Hematopoietic multipotent progenitor cell treated with erythropoietin and hydrocortisone succinate and interleukin-3 and kit ligand, for 8 days (in vitro differentiated cells): ENCODE data around the gene LPAR1.
"Not testable (repeated sequence)": the region's sequence is repeated elsewhere in the genome, so short reads cannot be mapped to it uniquely, and the experiment has no call there.

Experiments
- DNase-seq: peaks from one replicate; pipeline ENCODE4 v3.0.0-alpha.2; 2015

The LPAR1 gene, protein sequence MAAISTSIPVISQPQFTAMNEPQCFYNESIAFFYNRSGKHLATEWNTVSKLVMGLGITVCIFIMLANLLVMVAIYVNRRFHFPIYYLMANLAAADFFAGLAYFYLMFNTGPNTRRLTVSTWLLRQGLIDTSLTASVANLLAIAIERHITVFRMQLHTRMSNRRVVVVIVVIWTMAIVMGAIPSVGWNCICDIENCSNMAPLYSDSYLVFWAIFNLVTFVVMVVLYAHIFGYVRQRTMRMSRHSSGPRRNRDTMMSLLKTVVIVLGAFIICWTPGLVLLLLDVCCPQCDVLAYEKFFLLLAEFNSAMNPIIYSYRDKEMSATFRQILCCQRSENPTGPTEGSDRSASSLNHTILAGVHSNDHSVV

DNA sequence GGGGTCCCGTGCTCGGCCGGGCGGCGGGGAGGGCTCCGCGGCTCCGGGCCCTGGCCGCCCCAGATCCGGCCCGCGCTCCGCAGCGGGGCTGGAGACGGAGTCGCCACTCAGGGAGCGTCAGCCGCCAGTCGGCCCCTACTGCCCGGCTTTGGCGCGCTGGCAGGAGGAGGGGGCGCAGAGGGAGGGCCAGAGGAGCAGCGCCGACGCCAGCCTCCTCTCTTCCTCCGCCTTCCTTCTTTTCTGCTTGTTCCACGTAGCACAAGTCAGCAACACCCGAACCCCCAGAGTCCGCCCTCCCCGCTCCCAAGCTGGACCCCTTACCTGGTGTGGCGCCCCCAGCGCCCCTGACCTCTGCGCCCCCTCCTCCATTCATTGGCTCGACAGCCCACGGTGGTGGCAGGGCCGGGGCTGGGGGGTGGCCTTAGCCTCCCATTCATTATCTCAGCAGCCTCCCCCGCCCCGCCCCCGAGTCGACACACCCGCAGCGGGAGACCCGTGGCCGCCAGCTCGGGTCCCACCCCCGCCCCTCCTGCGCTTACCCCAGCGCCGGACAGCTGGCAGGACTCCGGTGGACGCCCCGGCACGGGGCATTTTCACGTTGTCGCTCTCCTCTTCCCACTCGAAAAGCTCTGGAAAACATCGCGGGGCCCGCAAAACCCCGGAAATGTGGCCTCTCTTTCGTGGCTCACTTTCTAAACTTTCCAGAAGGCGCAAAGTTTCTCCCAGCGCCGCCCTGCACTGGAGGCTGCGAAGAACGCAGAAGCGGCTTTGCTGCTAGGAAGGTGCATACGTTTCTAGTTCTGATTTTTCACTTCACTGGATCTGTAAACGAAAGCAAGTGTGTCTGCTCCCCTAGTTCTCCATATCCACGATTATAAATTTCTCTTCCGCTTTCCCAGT, at the start of gene LPAR1:
LPAR1 (minus strand) TSS at position 140 of the 900 bp plus-strand sequence. CDS start 66,353 bp downstream, outside the sequence.
- no peak for DNase-seq

DNA sequence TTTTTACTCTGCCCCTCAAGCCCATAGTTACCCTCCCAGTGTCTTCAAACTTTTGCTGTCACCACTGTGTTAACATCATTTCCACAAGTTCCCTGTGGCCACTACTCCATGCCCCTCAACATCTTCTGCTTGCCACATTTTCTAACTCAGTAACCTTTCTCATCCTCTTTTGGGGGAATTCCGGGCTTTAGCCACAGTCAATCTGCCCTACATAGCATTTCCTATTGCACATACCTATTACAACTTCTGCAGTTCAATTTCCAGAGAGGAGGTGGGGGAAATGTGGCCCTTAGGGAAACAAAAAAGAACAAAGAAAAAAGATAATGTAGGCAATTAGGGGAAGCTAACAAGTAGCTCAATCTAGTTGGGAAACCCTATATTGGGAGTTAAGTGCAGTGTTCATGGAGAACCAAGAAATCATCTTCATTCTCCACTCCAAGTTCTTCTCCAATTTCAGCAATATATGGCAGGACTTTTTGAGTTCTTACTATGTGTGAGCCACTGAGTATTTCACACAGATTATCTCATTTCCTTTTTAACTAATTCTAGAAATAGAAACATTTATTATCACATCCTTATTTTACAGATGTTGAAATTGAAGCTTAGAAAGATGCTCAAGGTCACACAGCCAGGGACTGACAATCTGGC, 40.2 kb upstream of the LPAR1 start:
- DNase-seq, result no peak

DNA sequence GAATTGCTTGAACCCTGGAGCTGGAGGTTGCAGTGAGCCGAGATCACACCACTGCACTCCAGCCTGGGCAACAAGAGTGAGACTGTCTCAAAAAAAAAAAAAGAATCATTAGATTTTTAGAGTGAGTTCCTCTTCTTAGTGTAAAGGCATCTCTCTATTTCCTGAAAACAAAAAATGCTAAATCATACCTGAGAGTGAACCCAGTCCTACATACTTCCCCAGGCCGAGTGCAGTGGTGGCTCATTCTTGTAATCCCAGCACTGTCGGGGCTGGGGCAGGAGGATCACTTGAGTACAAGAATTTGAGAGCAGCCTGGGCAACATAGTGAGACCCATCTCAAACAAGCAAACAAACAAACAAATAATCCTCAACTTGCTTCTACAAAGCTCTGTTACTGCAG, 38.2 kb upstream of the LPAR1 start:
- DNase-seq, result no peak

DNA sequence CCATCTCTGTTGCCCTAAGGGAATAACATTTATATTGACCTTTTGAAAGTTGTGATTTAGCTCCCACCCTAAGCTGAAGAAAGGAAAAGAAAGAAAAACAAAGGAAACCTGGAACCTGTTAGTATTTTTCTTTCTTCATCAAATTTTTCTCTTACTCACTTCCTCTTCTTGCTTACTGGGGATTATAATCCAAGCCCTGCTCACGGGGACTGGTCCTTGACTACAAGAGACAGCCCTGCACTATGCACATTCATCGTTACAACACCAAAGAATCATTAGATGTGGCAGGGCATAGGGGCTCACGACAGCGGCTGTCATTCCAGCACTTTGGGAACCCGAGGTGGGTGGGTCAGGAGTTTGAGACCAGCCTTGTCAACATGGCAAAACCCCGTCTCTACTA, 37.8 kb upstream of the LPAR1 start:
- DNase-seq, result no peak

DNA sequence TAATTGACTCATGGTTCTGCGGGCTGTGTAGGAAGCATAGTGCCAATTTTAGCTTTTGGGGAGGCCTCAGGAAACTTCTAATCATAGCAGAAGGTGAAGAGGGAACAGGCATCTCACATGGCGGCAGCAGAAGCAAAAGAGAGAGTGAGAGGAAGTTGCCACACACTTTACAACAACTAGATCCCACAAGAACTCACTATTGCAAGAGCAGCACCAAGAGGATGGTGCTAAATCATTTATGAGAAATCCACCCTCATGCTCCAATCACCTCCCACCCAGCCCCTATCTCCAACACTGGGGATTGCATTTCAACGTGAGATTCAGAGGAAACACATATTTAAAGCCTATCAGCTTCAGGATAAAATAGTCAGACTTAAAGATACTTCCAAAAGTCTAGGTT, 36.1 kb upstream of the LPAR1 start:
- DNase-seq, result no peak

DNA sequence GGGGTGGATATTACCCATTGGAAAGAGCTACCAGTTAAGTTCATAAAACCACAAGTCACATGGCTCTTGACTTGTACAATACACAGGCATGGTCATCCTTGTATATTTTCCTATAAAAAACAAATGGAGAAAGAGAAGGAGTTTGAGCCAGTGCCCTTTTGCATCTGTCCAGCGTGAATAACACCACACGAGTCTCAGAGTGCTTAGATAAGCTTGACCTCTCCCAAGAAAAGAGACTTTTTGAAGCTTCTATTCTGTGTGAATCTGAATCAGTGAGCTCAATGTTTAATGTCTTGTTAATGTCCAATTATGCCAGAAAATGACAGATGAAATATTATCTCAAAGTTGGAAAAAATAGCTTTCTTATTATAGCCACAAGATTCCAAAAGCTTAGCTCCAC, 30.9 kb upstream of the LPAR1 start:
- no peak for DNase-seq

DNA sequence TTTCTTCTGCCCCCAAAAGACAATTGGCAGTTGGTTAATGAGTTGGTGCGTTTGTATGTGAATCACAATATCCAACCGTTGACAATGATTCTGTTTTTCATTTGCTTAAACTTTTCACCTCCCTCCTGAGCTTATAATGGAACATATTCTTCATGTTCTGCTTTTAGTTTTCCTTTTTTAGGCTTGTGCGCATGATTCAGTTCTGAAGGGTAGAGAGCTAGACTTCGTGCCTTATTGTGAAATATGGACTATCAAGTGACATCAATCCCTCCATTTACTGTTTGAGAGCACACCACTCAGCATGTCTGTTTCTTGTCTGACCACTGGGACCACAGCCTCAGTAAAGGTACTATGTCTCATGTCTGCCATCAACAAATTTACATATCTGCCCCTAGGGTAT, 30.5 kb upstream of the LPAR1 start:
- no peak for DNase-seq

DNA sequence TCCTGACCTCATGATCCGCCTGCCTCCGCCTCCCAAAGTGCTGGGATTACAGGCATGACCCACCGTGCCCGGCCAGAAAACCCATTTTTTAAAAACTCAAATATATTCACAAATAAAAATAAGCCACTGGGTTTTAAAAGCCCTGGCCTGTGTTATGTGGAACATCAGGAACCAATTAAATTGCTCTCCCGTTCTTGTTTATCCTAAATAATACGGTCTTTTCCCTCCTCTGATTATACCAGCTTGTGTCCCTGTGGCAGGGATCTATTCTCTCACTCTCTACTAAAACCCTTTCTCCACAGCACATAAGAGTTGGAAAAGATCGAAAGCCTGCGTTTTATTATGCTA, 30.1 kb upstream of the LPAR1 start:
- no peak for DNase-seq

DNA sequence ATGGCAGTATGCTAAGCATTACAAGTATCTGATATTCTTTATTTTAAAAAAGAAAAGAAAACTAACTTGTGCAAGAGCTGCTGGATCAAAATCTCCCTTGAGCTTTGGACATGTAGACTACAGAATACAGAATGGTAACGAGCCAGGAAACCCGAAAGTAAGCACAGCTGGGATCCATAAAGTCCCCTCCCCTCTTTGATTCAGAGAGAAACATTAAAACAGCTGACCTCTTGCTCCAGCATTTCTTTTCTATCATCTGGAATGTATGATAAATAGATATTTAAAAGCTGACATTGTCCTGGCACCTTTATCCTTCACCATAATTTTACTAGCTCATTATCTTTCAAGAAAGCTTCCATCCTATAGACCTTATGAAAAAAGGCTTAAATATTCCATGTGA, 28.2 kb upstream of the LPAR1 start:
- no peak for DNase-seq

DNA sequence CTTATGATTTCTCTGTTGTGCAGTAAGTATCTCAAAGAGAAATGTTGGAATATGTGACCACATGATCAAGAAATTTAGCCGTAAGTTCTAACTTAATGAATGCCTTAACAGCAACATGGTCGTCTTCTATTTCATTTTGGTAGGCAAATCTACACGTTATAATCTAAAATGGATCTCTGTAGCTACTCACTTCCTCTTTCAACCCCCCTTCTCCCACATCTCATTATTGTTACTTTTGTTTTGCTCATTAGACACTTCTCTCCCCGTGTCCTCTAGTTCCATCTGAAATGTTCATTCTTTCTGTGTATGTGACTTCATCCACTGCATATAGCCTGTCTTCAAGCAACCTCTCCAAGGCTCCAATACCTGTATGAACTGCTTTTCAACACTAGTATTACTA, 27.1 kb upstream of the LPAR1 start:
- no peak for DNase-seq

DNA sequence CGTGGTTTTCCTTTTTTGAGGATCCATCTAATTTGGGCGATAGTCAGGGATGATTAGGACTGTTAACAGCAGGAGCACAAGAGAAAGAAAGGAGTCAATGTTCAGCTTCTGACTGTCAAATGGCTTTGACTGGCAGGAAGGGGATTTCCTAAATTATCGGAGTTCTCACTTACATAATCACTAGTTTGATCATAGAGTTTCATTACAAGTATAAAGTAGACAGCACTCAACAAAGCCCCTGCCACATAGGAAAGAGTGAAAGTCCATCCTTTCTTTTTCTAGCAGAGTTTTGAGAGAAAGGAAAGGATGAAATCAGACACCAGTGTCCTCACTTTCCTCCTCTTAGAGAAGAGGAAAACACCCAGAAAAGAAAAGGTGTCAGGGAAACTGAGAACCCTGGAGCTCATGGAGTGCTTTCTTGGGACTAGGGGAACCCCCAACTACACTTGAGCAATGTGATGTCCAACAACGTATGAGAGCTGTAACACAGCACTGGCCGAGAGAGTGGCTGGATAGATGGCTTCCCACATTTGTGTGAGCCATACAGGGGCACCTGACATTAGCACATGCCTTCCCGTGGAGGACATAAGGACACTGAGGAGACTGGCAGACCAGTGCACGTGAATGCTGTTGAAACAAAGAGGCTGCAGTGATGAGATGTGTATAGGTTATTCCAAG, 26.0 kb upstream of the LPAR1 start:
- no peak for DNase-seq

DNA sequence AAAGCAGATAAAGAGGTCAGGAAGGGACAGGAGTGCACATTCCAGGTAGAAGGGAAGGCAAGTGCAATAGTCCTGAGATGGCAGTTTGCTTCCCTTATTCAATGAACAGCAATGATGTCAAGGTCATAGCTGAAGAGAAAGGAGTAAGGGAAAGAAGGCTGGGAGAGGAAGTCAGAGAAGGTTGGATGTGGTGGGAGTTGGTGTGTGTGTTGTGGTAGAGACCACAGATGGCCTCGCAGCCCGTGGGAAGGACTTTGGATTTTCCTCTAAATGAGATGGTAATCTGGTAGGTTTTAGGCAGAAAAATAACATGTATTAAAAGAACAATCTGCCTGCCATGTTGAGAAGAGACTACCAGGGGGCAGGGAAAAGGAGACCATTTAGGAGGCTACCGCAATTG, 25.1 kb upstream of the LPAR1 start:
- no peak for DNase-seq

DNA sequence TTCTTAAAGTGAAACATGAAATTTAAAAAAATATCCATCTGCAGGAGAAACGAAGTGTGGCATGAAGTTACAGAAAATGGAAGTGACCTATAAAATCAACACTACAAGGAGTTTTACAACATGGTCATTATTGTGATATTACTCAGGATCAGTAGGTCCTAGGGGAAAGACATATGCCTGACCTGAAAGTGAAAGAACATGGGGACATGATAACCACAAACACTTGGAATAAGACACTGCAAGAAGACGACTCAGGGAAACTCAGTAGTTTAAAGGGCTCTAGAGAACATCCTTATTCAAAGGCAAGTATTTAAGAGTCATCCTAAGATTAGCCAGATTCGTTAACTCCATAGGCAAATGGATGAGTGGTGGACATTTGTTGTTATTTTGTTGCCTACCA, 19.9 kb upstream of the LPAR1 start:
- no peak for DNase-seq

DNA sequence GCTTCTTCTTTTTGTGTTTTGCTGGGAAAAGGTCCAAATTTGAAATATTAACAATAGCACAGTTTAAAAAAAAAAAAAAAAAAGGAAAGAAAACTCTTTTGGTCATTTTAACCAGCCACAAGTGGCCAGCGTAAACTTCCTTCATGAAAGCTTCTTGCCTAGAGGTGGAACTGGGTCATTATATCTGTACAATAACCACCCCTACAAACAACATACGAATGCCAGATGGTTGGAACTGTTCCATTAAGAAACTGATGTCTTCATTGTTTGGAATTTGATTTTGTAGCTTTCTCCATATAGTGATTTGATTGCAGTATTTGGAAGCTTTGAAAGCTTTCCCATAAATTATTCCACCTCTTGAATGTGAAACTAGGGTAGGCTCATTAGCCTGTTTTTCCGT, 18.3 kb upstream of the LPAR1 start:
- no peak for DNase-seq

DNA sequence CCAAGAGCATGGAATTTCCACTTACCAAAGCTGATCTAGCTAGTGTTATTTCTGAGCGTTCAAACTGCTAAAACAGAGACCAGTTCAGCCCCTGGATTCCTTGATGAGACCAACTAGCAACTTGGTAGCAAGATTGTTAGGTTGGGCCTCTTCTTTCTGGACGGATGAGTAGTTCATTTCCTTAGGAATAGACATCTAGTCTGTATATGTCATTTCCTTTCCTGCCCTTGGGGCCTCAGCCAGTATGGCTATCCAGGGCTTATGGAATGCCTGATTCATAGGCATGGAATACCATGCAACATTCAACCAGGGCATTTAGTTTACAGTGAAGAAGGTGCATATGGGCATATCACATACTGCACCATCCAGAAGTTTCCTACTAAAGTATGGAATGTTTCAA, 14.5 kb upstream of the LPAR1 start:
- DNase-seq, result no peak

DNA sequence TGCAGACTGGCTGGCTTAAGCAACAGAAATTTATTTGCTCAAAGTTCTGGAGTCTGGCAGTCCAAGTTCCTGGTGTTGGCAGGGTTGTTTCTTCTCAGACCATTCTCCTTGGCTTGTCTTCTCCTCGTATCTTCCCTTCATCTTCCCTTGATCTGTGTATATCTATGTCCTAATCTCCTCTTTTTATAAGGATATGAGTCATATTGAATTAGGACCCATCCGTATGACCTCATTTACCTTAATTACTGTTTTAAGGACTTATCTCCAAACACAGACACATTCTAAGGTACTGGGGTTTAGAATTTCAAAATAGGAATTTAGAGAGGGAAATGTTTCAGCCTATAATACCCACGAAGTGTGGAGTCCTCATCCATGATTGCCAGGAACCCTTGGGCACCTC, 13.1 kb upstream of the LPAR1 start:
- no peak for DNase-seq

DNA sequence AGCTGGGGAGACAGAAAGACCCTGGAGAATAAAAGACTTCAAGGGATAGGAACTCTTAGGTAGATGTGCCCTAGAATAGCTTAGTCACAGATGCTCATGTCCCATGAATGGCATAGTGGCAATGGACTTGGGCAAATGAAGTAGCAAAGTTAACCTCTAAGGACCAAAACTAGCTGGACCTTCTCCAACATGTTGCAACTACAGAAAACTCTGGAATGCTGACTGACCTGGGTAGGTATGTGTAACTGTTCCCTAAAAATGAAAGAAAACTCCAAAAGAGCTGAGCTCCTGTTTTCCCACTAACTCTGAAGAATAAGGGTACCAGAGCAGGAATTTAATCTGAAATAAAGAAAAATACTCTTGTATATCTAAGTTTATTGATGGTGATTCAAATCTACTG, 12.5 kb upstream of the LPAR1 start:
- no peak for DNase-seq

DNA sequence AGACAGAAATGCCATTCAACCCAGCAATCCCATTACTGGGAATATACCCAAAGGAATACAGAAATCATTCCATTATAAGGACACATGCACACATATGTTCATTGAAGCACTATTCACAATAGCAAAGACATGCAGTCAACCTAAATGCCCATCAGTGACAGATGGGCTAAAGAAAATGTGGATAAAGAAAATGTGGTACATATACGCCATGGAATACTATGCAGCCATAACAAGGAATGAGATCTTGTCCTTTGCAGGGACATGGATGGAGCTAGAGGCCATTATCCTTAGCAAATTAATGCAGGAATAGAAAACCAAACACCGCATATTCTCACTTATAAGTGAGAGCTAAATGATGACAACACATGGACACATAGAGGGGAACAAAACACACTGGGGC, 9.0 kb upstream of the LPAR1 start:
- DNase-seq, result not testable (repeated sequence)

DNA sequence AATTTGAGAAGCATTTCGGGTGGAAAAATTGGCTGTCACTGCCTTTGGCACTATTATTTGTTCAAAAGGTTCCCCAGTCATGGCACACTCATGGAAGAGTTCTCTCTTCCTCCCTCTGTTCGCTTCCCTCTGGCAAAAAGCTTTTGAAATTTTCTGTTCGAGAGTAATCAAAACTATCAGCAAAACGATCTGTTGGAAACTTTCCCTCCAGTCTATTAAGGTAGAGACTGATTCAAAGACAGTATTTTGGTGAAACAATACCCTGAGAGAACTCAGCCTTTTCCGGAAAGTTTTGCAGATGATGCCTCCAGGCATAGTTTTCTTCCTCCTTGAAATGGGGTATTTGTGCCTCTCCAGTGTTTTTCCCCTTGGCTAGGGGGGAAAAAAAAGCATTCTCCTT, 3.6 kb upstream of the LPAR1 start:
- no peak for DNase-seq

DNA sequence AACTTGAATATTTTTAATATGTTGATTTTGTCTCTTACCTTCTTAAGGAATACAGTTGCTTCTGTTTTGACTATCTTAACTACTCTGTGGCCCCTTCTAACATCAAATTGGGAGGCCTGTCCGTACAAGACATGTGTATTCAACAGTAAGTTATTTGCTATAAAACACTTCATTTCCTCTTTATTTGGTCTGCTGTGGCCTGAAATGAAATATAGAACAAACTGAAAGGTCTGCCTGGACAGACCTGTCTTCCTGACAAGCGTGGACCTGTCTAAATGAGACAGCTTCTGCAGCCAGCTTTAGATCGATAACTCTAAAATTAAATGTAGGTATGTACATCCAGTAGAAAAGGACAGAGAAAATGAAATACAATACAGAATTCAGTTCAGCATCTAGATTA, 2.2 kb upstream of the LPAR1 start:
- no peak for DNase-seq

DNA sequence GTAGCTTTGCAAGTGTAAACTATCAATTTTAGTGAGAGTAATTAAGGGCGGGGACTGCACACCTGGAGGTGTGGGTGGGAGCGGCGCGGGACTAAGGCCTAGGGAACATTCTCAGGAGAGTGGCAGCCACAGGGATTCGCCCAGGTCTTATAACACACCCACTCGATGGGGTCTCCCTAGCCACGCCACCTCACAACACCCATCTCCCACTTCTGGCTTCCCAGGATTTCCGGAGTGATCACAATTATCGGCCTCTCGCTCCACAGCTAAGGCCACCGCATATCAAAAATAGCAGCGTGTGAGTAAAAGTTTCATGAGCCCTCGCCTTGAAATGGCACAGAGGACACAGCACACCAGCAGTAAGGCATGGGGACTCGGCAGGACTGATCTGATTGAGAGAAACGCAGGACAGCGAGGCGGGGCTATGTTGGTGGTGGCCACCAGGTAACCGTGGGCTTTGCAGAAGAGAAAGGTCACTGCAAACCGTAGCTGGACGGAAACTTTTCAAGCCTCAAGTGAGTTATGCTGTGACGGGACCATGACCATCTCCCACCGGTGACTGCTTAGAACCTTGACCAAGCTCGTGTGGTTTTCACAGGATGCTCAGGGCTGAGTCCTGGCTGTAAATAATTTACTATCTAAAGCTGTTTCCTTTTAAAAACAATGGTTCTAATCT, 1.1 kb upstream of the LPAR1 start:
- no peak for DNase-seq

DNA sequence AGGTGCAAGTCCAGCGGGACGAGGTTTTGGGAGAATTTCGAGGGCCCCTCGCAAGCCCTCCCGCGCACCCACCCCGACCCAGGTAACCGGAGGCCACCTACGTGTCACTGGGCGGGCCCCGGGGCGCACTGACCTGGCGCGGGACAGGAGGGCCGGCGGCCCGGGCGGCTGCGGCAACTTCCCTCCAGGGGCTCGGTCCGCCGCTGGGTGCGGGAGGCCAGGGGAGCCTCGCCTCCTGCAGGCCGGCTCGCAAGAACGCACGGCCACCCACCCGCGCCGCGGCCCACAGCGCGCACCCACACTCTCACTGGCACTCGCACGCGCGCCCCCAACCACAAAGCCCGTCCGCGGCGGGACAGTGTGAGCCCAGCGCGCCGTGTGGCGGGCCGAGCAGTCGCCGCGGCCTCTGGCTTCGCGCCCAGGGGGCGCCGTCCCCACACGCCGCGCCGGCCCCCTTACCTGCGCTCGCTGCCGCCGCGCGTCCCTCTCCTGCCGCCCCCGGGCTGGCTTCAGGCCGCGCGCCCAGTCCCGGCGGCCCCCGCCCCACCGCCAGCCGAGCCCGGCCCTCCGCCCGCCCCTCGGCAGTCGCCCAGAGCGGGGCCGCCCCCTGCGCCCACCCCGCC, 451 bp downstream of the LPAR1 start:
- DNase-seq, result no peak
